A673 (cell line): Measurements from ENCODE around the gene ST6GALNAC6.

ENCODE experiments used
- EZH2 ChIP-seq: fragments of 200-600 bp; sonication (generic); IDR thresholded peaks from 2 replicates; pipeline ENCODE4 v1.6.1; 2017; ENCODE audit warnings: borderline replicate concordance, low read depth, mild to moderate bottlenecking, mixed read lengths, antibody characterized with exemption, low read length; ENCODE audit not compliant: poor library complexity, severe bottlenecking
- TF ChIP-seq, protein P1 (sequence below): fragments of 300-800, 200-600 bp; sonication (generic); conservative IDR thresholded peaks from 2 replicates; pipeline ENCODE4 v1.5.1; 2017; ENCODE audit warnings: low read depth, mild to moderate bottlenecking, antibody characterized with exemption, low read length, moderate library complexity, mixed read lengths

DNA sequence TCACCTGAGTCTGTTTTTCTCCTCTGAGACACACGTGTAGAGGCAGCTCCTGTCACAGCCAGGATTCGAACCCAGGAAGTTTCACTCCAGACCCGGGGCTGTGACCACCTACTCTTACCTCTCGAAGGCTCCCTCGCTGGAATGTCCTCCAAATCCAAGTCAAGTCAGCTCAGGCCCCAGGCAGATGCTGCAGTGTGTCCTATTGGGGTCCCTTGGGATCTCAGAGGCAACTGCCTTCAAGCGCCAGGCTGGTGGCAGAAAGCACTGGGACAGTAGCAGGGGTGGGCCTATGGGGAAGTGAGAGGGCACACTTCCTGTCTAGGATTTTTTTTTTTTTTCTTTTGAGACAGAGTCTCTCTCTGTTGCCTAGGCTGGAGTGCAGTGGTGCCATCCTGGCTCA, 18.2 kb upstream of the ST6GALNAC6 start:
- TF ChIP-seq, protein P1, sequence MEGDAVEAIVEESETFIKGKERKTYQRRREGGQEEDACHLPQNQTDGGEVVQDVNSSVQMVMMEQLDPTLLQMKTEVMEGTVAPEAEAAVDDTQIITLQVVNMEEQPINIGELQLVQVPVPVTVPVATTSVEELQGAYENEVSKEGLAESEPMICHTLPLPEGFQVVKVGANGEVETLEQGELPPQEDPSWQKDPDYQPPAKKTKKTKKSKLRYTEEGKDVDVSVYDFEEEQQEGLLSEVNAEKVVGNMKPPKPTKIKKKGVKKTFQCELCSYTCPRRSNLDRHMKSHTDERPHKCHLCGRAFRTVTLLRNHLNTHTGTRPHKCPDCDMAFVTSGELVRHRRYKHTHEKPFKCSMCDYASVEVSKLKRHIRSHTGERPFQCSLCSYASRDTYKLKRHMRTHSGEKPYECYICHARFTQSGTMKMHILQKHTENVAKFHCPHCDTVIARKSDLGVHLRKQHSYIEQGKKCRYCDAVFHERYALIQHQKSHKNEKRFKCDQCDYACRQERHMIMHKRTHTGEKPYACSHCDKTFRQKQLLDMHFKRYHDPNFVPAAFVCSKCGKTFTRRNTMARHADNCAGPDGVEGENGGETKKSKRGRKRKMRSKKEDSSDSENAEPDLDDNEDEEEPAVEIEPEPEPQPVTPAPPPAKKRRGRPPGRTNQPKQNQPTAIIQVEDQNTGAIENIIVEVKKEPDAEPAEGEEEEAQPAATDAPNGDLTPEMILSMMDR: no peak
- TF ChIP-seq EZH2: no peak
